ENCODE results near the gene POTEG.
"Not testable (repeated sequence)": the region's sequence is repeated elsewhere in the genome, so short reads cannot be mapped to it uniquely, and the experiment has no call there.

Gene POTEG

GRCh38 chr14:19372813-19373500, 61.2 kb downstream of the POTEG start:
- DNase-seq, result not testable (repeated sequence)

GRCh38 chr14:19371767-19372166, 62.4 kb downstream of the POTEG start:
- not testable (repeated sequence) for DNase-seq

- DNase-seq, result not testable (repeated sequence)
These were observed 71.3 kb downstream of the POTEG start for GRCh38 chr14:19362803-19363202.

DNA sequence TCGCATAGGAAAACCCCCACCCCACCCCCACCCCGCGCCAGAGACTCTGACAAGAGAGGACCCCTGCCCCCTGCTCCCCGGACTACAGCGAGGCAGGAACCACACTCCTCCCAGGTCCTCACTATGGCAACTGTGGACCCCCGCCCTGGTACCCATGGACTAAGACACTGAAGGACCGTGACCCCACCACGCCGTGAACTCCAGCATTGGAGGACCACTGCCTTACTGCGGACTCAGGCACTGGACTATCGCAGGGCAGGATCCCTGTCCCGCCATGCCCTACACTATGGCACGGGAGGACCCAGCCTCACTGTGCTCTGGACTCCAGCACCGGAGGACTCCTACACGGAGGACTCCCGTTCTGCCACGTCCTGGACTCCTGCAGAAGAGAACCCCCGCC, 71.8 kb downstream of the POTEG start:
- not testable (repeated sequence) for DNase-seq

GRCh38 chr14:19361636-19362253, 72.4 kb downstream of the POTEG start:
- not testable (repeated sequence) for DNase-seq

GRCh38 chr14:19360937-19361635, 73.1 kb downstream of the POTEG start:
- not testable (repeated sequence) for DNase-seq

All from NCI-H1105 treated with DMSO at 0.1 percent for 48 hours (cell line).